Right lobe of liver (tissue), 6 donors: ENCODE data around the gene FAM168A. TPM values are rescaled to one million over a fixed set of nuclear protein-coding genes. Genes with fewer than 3 reads are reported as not detected.

Experiments
- ATAC-seq, 4 donors: fragments of 200-7000 bp; cut with Tn5 transposase; one replicate each; pipeline ENCODE4 v1.9.1; 2020; ENCODE audit warnings: mild to moderate bottlenecking in 4 of 4, moderate library complexity in 4 of 4
- DNase-seq, 3 donors: peaks; one replicate each; pipeline ENCODE4 v3.0.0-alpha.2; 2020
- H3K27ac ChIP-seq, 3 donors: fragments of 200-600 bp; one replicate each; pipeline ENCODE4 v1.8.0; 2022
- H3K27me3 ChIP-seq, 2 donors: fragments of 200-600 bp; one replicate each; pipeline ENCODE4 v1.8.0; 2022
- H3K36me3 ChIP-seq, 4 donors: fragments of 200-600 bp; sonication (generic) in 1 of 4; one replicate each; pipeline versions ENCODE4 v1.5.1 to v1.8.0; 2017 to 2022; ENCODE audit warnings: control low read depth in 1 of 4
- H3K4me1 ChIP-seq, 4 donors: fragments of 200-600 bp; sonication (generic) in 1 of 4; one replicate each; pipeline versions ENCODE4 v1.5.1 to v1.8.0; 2017 to 2022; ENCODE audit warnings: control low read depth in 1 of 4
- H3K4me3 ChIP-seq, 3 donors: fragments of 200-600 bp; one replicate each; pipeline ENCODE4 v1.8.0; 2022
- H3K9me3 ChIP-seq, 4 donors: fragments of 200-600 bp; sonication (generic) in 1 of 4; one replicate each; pipeline versions ENCODE4 v1.5.1 to v1.8.0; 2017 to 2022; ENCODE audit warnings: control low read depth in 1 of 4
- POLR2A ChIP-seq: fragments of 450-650 bp; IDR thresholded peaks from one replicate; pipeline ENCODE4 v1.6.1; 2017; ENCODE audit warnings: antibody characterized with exemption, mild to moderate bottlenecking
- WGBS: methylation state at CpG from one replicate; pipeline ENCODE4 v1.1.6; 2018; ENCODE audit warnings: low coverage, low lambda C conversion rate; ENCODE audit not compliant: insufficient coverage; ENCODE audit errors: missing lambda C conversion rate; 5-methylcytosine and 5-hydroxymethylcytosine counted together
- intact Hi-C, 2 donors: fragments of 100-400 bp; cut with DNase I; formaldehyde crosslinking; loops; one replicate each; pipeline versions ENCODE4 v1.11.2 to v1.14.1; 2022
- total RNA-seq, 6 experiments: library from RNA; depleted of rRNA in 2 of 6; stranded (reverse); fragments of >200 nt in 2 of 6; fragmentation: NEBNext Ultra II Directional in 3 of 6; extraction: Animal tissue kit (Norgen Biotek cat#: 25700) in 3 of 6; gene quantifications; one replicate each; pipeline versions ENCODE4 v1.1.0 to v1.2.4, GENCODE V29; 2016 to 2023
- TF ChIP-seq, protein P1 (sequence below), 4 donors: fragments of 200-600 bp in 3 of 4; fragments of 450-650 bp in 1 of 4; IDR thresholded peaks; one replicate each; pipeline versions ENCODE4 v1.5.1 to v1.8.0; 2016 to 2022; ENCODE audit warnings: antibody characterized with exemption in 4 of 4, mild to moderate bottlenecking in 2 of 4
- donor health status: DM: no; HTN: yes; CAD: no.
- donor health status: DM: no; HTN: no; CAD: no.
- donor health status: DM: no; HTN: no; CAD: no.
- donor health status: DM: no; HTN: yes; CAD: no.
- donor health status: DM: no; HTN: yes; CAD: no.

The FAM168A gene
- total RNA-seq, 6 experiments from 2014 or later: 13.0 to 21.5 (median 15.9) TPM

DNA sequence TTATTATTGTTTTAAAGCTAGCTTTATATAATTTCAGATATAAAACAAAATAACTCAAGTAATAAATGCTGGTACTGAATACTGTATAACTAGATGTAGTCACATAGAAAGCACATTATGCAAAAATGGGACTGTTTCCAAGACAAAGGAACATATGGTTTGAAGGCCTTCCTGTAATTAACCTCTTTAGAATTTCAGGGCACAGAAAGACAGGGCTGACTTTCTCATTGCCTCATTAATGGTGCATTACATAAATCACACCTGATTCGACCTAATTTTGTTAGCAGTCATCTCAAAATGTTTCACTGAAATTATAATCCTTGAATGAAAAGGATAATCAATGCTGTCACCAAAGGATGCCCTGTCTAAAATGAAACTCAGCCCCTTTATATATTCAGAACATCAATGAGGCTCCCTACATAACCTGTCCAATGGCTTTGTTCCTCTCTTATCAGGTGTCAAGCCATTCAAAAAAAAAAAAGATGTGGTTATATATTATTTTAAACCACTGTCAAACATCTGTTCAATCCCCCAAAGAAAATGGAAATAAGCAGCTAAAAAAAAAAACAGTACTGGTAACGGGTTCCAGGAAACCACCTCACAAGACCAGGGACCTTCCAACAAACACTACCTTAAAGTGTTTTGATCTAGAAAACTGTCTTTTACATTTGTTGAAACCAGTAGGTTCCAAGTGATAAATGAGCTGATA, 77.4 kb downstream of the FAM168A start:
- H3K27me3 ChIP-seq: no peaks in the 10 kb centered on the region
- TF ChIP-seq POLR2A: no peak
- TF ChIP-seq, protein P1, sequence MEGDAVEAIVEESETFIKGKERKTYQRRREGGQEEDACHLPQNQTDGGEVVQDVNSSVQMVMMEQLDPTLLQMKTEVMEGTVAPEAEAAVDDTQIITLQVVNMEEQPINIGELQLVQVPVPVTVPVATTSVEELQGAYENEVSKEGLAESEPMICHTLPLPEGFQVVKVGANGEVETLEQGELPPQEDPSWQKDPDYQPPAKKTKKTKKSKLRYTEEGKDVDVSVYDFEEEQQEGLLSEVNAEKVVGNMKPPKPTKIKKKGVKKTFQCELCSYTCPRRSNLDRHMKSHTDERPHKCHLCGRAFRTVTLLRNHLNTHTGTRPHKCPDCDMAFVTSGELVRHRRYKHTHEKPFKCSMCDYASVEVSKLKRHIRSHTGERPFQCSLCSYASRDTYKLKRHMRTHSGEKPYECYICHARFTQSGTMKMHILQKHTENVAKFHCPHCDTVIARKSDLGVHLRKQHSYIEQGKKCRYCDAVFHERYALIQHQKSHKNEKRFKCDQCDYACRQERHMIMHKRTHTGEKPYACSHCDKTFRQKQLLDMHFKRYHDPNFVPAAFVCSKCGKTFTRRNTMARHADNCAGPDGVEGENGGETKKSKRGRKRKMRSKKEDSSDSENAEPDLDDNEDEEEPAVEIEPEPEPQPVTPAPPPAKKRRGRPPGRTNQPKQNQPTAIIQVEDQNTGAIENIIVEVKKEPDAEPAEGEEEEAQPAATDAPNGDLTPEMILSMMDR (IDR thresholded peaks at IDR 0.05): no peak
- intact Hi-C loops: no loop called here
- WGBS: 61% methylated on average over 2 of the region's 2 CpGs
- no peaks in the 10 kb centered on the region for H3K9me3 ChIP-seq
- no peaks in the 10 kb centered on the region for H3K4me1 ChIP-seq
- H3K4me3 ChIP-seq: no peak overlapping the region
- DNase-seq (no peak), ATAC-seq (no peak)
- H3K36me3 ChIP-seq: no peaks in the 10 kb centered on the region
- H3K27ac ChIP-seq: no peak overlapping the region

DNA sequence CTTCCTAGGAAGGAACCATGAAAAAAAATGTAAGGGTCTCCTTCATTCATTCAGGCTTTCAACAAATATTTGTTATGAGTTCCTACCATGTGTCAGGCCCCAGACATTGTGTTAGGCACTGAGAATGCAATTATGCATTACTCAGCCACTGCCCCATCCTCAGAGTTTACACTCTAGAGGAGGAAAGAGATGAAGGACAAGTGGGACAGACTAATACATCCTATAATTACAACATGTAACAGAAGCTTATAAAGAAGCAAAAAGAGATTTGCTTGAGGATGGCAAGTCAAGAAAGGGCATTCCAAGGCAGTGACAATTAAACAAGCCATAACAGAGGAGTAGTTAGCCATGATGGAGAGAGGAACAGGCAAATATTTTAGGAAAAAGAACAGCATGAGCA, 78.6 kb downstream of the FAM168A start:
- DNase-seq (no peak), ATAC-seq (no peak)
- intact Hi-C loops: no loop called here
- TF ChIP-seq, protein P1 (IDR thresholded peaks at IDR 0.05): no peak
- TF ChIP-seq POLR2A: no peak
- H3K27me3 ChIP-seq: no peaks in the 10 kb centered on the region
- H3K4me1 ChIP-seq: no peaks in the 10 kb centered on the region
- H3K4me3 ChIP-seq: no peak overlapping the region
- H3K27ac ChIP-seq: no peak overlapping the region
- no peaks in the 10 kb centered on the region for H3K36me3 ChIP-seq
- H3K9me3 ChIP-seq: no peaks in the 10 kb centered on the region

DNA sequence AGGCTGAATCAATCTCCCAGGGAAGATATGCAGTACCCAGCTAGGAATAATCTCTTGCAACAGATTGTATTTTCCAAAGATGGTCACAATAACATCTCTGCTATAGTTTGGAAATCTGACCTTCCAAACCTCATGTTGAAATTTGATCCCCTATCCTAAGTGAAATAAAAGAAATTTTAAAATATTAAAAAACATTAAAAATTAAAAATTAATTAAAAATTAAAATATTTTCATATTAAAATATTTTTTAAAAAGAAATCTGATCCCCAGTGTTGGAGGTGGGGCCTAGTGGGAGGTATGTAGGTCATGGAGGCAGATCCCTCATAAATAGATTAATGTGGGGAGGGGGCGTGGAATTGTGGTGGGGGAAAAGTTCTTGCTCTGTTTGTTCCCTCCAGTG, 79.7 kb downstream of the FAM168A start:
- no peaks in the 10 kb centered on the region for H3K9me3 ChIP-seq
- 100% methylated on average over 1 of the region's 1 CpG for WGBS
- intact Hi-C loops: no loop called here

DNA sequence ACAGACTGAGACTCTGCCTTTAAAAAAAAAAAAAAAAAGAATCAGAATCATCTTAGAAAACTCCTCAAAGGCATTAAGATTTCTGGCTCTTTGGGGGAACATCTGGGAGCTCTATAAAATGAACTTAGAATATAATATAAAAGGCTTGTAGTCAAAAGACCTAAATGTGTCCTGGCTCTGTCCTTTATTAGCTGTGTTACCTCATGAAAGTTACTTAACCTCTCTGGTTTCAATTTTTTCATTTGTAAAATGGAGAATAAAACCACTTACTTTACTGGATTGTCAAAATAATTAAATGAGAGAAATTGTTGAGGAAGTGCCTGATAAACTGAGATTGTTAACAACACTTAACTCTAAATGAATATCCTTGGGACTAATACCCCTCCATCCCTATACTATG, 81.8 kb downstream of the FAM168A start:
- ATAC-seq (no peak), DNase-seq (no peak)
- no peak overlapping the region for H3K27ac ChIP-seq
- H3K27me3 ChIP-seq: no peaks in the 10 kb centered on the region
- no peak overlapping the region for H3K4me3 ChIP-seq
- H3K36me3 ChIP-seq: no peaks in the 10 kb centered on the region
- no peaks in the 10 kb centered on the region for H3K9me3 ChIP-seq
- no peaks in the 10 kb centered on the region for H3K4me1 ChIP-seq
- intact Hi-C loops: no loop called here
- TF ChIP-seq, protein P1 (IDR thresholded peaks at IDR 0.05): no peak
- no peak for TF ChIP-seq POLR2A

More for the DNA sequence above, 79.7 kb downstream of the FAM168A start:
- Histone ChIP-seq H3K27me3 (no peaks in the 10 kb centered on the region), H3K4me3 (no peak overlapping the region), H3K27ac (no peak overlapping the region), H3K4me1 (no peaks in the 10 kb centered on the region), H3K36me3 (no peaks in the 10 kb centered on the region)
- ATAC-seq (no peak), DNase-seq (no peak)
- TF ChIP-seq, protein P1 (IDR thresholded peaks at IDR 0.05): no peak
- TF ChIP-seq POLR2A: no peak

DNA sequence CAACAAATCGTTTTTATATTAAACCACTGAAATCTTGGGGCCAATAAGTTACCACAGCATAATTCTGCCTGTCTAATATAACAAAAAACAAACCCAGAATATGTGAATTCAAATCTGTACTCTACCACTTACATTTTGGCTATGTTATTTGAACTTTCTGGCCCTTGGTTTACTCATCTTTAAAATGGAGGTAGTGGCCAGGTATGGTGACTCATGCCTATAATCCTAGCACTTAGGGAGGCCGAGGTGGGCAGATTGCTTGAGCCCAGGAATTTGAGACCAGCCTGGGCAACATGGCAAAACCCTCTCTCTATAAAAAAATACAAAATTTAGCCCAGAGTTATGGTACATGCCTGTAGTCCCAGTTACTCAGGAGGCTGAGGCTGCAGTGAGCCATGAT, 84.2 kb downstream of the FAM168A start:
- Histone ChIP-seq H3K27me3 (no peaks in the 10 kb centered on the region), H3K27ac (no peak overlapping the region), H3K9me3 (no peaks in the 10 kb centered on the region), H3K4me1 (no peaks in the 10 kb centered on the region), H3K4me3 (no peak overlapping the region), H3K36me3 (no peaks in the 10 kb centered on the region)
- WGBS: 86% methylated on average over 2 of the region's 2 CpGs
- intact Hi-C loops: no loop called here
- TF ChIP-seq, protein P1 (IDR thresholded peaks at IDR 0.05): no peak
- no peak for TF ChIP-seq POLR2A
- ATAC-seq (no peak), DNase-seq (no peak)
